HCT116 (cell line): ENCODE measurements around the gene IRS1. TPM values are rescaled to one million over a fixed set of nuclear protein-coding genes. Genes with fewer than 3 reads are reported as not detected.

Source experiments
- ATAC-seq: fragments of 200-7000 bp; cut with Tn5 transposase; 2 replicates; pipeline ENCODE4 v1.9.1; 2020; ENCODE audit warnings: mild to moderate bottlenecking, moderate library complexity
- BruUV-seq: library from RNA; stranded (reverse); fragments of 400-500 nt; replicated peaks from 2 replicates; lab custom pipeline; 2021; lab: Mats Ljungman, UMichigan
- CTCF ChIA-PET: fragments of 300-600 bp; sonication (Branson Sonifier 250); formaldehyde crosslinking; loops from one replicate; lab custom pipeline; 2021; ENCODE audit warnings: antibody characterized with exemption; lab: Charles Lee
- POLR2A ChIA-PET: fragments of 300-600, 350-600 bp; sonication (Branson Sonifier 250); formaldehyde crosslinking; loops from one replicate; lab custom pipeline; 2021; ENCODE audit warnings: antibody characterized with exemption; lab: Charles Lee
- RAD21 ChIA-PET, 2 experiments: fragments of 300-600 bp; sonication (Branson Sonifier 250); formaldehyde crosslinking; loops; one replicate each; lab custom pipeline; 2023; ENCODE audit warnings: low total read pairs in 2 of 2; ENCODE audit not compliant: uncharacterized antibody in 2 of 2, unreplicated experiment in 2 of 2, low non-redundant PET in 1 of 2; lab: Charles Lee
- DNase-seq: peaks from one replicate; pipeline ENCODE4 v3.0.0-alpha.2; 2010; ENCODE audit warnings: low read depth, low spot score
- H2AFZ ChIP-seq: fragments of 200-600 bp; shearing (Covaris generic), sonication (generic); 2 replicates; pipeline ENCODE4 v1.6.1; 2017; ENCODE audit warnings: low read depth, mixed run types, mixed read lengths, antibody characterized with exemption, low read length; ENCODE audit not compliant: poor library complexity, severe bottlenecking
- H3K27ac ChIP-seq: 2 replicates; pipeline ENCODE4 v1.5.1; 2012; ENCODE audit warnings: low read depth, low read length
- H3K27me3 ChIP-seq: fragments of 200-600 bp; sonication (generic); 2 replicates; pipeline ENCODE4 v1.6.1; 2016; ENCODE audit warnings: mixed run types, low read length, mixed read lengths; ENCODE audit not compliant: insufficient read depth
- H3K36me3 ChIP-seq, 2 experiments: fragments of 200-500 bp in 1 of 2; fragments of 200-600 bp in 1 of 2; sonication (Bioruptor generic) in 1 of 2; sonication (generic) in 1 of 2; 2 replicates each; pipeline versions ENCODE4 v1.5.1 to v1.6.1; 2014 to 2016; ENCODE audit warnings: low read length in 2 of 2, inconsistent platforms in 1 of 2, mixed read lengths in 1 of 2, mixed run types in 1 of 2; ENCODE audit not compliant: insufficient read depth in 2 of 2, control insufficient read depth in 1 of 2
- H3K4me1 ChIP-seq, 2 experiments: fragments of 200-600 bp in 1 of 2; sonication (generic) in 1 of 2; 2 replicates each; pipeline versions ENCODE4 v1.5.1 to v1.6.1; 2012 to 2017; ENCODE audit warnings: low read length in 2 of 2, inconsistent platforms in 1 of 2, mild to moderate bottlenecking in 1 of 2, mixed read lengths in 1 of 2, mixed run types in 1 of 2, moderate library complexity in 1 of 2; ENCODE audit not compliant: insufficient read depth in 2 of 2, control insufficient read depth in 1 of 2
- H3K4me2 ChIP-seq: fragments of 200-600 bp; sonication (generic); 2 replicates; pipeline ENCODE4 v1.6.1; 2017; ENCODE audit warnings: mixed run types, low read length, mixed read lengths
- H3K4me3 ChIP-seq, 2 experiments: fragments of 200-600 bp in 1 of 2; sonication (generic) in 1 of 2; replicated peaks in 1 of 2; 2 replicates each; pipeline ENCODE4 v1.5.1; 2011 to 2016; ENCODE audit warnings: low read length in 2 of 2, control low read depth in 1 of 2, low read depth in 1 of 2, mild to moderate bottlenecking in 1 of 2, mixed read lengths in 1 of 2, mixed run types in 1 of 2
- H3K79me2 ChIP-seq: fragments of 200-600 bp; sonication (generic); 2 replicates; pipeline ENCODE4 v1.6.1; 2017; ENCODE audit warnings: mild to moderate bottlenecking, mixed run types, low read length, moderate library complexity, mixed read lengths; ENCODE audit not compliant: insufficient read depth
- H3K9ac ChIP-seq: fragments of 200-600 bp; sonication (generic); 2 replicates; pipeline ENCODE4 v1.6.1; 2016; ENCODE audit warnings: low read length, mixed read lengths
- H3K9me2 ChIP-seq: fragments of 200-600 bp; sonication (generic), shearing (Covaris generic); 2 replicates; pipeline ENCODE4 v1.6.1; 2017; ENCODE audit warnings: mixed run types, mild to moderate bottlenecking, moderate library complexity; ENCODE audit not compliant: insufficient read depth
- H3K9me3 ChIP-seq, 2 experiments: fragments of 200-500 bp in 1 of 2; fragments of 200-600 bp in 1 of 2; sonication (Bioruptor generic) in 1 of 2; sonication (generic) in 1 of 2; 2 replicates each; pipeline ENCODE4 v1.6.1; 2014 to 2017; ENCODE audit warnings: low read length in 2 of 2, mixed read lengths in 2 of 2, inconsistent platforms in 1 of 2, low read depth in 1 of 2, mild to moderate bottlenecking in 1 of 2, mixed run types in 1 of 2, moderate library complexity in 1 of 2; ENCODE audit not compliant: control insufficient read depth in 1 of 2, insufficient read depth in 1 of 2
- H4K20me1 ChIP-seq: fragments of 200-600 bp; sonication (generic), shearing (Covaris generic); 2 replicates; pipeline ENCODE4 v1.6.1; 2017; ENCODE audit warnings: mixed run types, mild to moderate bottlenecking, moderate library complexity; ENCODE audit not compliant: insufficient read depth
- ATF3 ChIP-seq: IDR thresholded peaks from 2 replicates; pipeline ENCODE4 v1.6.1; 2012
- CBX3 ChIP-seq: IDR thresholded peaks from 2 replicates; pipeline ENCODE4 v1.6.1; 2012; ENCODE audit warnings: low read depth
- CEBPB ChIP-seq: IDR thresholded peaks from 2 replicates; pipeline ENCODE4 v1.6.1; 2012; ENCODE audit warnings: low read depth
- EGR1 ChIP-seq: IDR thresholded peaks from 2 replicates; pipeline ENCODE4 v1.6.1; 2012; ENCODE audit warnings: low read depth
- ELF1 ChIP-seq: IDR thresholded peaks from 2 replicates; pipeline ENCODE4 v1.6.1; 2012; ENCODE audit warnings: low read depth, borderline replicate concordance
- EZH2 ChIP-seq: fragments of 200-600 bp; sonication (generic); IDR thresholded peaks from 2 replicates; pipeline ENCODE4 v1.6.1; 2017; ENCODE audit warnings: antibody characterized with exemption, mixed run types
- EZH2phosphoT487 ChIP-seq: fragments of 200-600 bp; IDR thresholded peaks from 2 replicates; pipeline ENCODE4 v1.6.1; 2018; ENCODE audit warnings: antibody characterized with exemption, borderline replicate concordance
- JUND ChIP-seq: IDR thresholded peaks from 2 replicates; pipeline ENCODE4 v1.6.1; 2012
- POLR2A ChIP-seq: IDR thresholded peaks from 2 replicates; pipeline ENCODE4 v1.7.0; 2011; ENCODE audit warnings: borderline replicate concordance; ENCODE audit not compliant: insufficient read depth, insufficient read length; ENCODE audit errors: extremely low read depth
- POLR2AphosphoS5 ChIP-seq: IDR thresholded peaks from 2 replicates; pipeline ENCODE4 v1.6.1; 2011; ENCODE audit warnings: mild to moderate bottlenecking, low read depth, low read length, moderate library complexity
- RAD21 ChIP-seq: IDR thresholded peaks from 2 replicates; pipeline ENCODE4 v1.6.1; 2012; ENCODE audit warnings: low read depth, mild to moderate bottlenecking
- REST ChIP-seq: IDR thresholded peaks from 2 replicates; pipeline ENCODE4 v1.6.1; 2012; ENCODE audit warnings: low read depth
- SIN3A ChIP-seq: IDR thresholded peaks from 2 replicates; pipeline ENCODE4 v1.6.1; 2012; ENCODE audit warnings: low read depth
- SP1 ChIP-seq: IDR thresholded peaks from 2 replicates; pipeline ENCODE4 v1.6.1; 2012; ENCODE audit warnings: low read depth
- SRF ChIP-seq: IDR thresholded peaks from 2 replicates; pipeline ENCODE4 v1.6.1; 2012; ENCODE audit warnings: low read depth
- TCF7L2 ChIP-seq: IDR thresholded peaks from 2 replicates; pipeline ENCODE4 v1.7.0; 2011; ENCODE audit warnings: borderline replicate concordance, inconsistent platforms; ENCODE audit not compliant: insufficient read depth, insufficient read length; ENCODE audit errors: extremely low read depth
- YY1 ChIP-seq: IDR thresholded peaks from 2 replicates; pipeline ENCODE4 v1.6.1; 2011; ENCODE audit warnings: low read length, low read depth, moderate library complexity, mild to moderate bottlenecking; ENCODE audit not compliant: insufficient replicate concordance; ENCODE audit errors: extremely low read depth
- ZBTB33 ChIP-seq: IDR thresholded peaks from 2 replicates; pipeline ENCODE4 v1.6.1; 2011; ENCODE audit warnings: mild to moderate bottlenecking, low read length, moderate library complexity; ENCODE audit not compliant: insufficient replicate concordance; ENCODE audit errors: extremely low read depth
- ZFX ChIP-seq: fragments of 450-650 bp; IDR thresholded peaks from 2 replicates; pipeline ENCODE4 v1.6.1; 2017
- ZNF274 ChIP-seq: fragments of 200-500 bp; sonication (Bioruptor generic); IDR thresholded peaks from 2 replicates; pipeline ENCODE4 v1.6.1; 2014; ENCODE audit warnings: mild to moderate bottlenecking, low read depth, low read length, inconsistent platforms
- intact Hi-C: fragments of 100-400 bp; cut with micrococcal nuclease; formaldehyde crosslinking; loops from 2 replicates; pipeline ENCODE4 v1.10.0; 2022
- total RNA-seq: library from RNA; stranded (reverse); gene quantifications from one replicate; pipeline ENCODE4 v1.2.1, GENCODE V29; 2021; ENCODE audit not compliant: unreplicated experiment
- TF ChIP-seq, protein P1 (sequence below): IDR thresholded peaks from 2 replicates; pipeline ENCODE4 v1.6.1; 2012

The IRS1 gene
- total RNA-seq, 1 experiment from 2014 or later: 88.8 TPM

- BruUV-seq: TSS peak; percentile 61
- ChIA-PET RAD21 (no interaction called here), CTCF (interaction anchor here (0.5 kb wide), 1 partner anchor 1171 kb away, joined by 5 read pairs; no protein-coding TSS in a partner anchor), POLR2A (no interaction called here)
- intact Hi-C loops: no loop called here
- Histone ChIP-seq H3K9me3 (no peaks in the 10 kb centered on the region; a peak in 1 of 4 replicates), H3K9me2 (no peaks in the 10 kb centered on the region), H3K27ac (peak within 1 kb of the TSS; percentile 87), H3K4me2 (peak within 1 kb of the TSS; percentile 82), H3K79me2 (peaks cover 37% of the 10 kb centered on the region), H3K36me3 (peaks cover 0 to 6% of the 10 kb centered on the region in 2 experiments; a peak in 1 of 4 replicates), H4K20me1 (no peaks in the 10 kb centered on the region), H3K4me3 (peak within 1 kb of the TSS; percentile 50 to 80), H3K27me3 (no peaks in the 10 kb centered on the region), H2AFZ (no peak within 1 kb of the TSS), H3K9ac (peak within 1 kb of the TSS; percentile 88), H3K4me1 (peaks cover 17 to 32% of the 10 kb centered on the region in 2 experiments; a peak in 3 of 4 replicates)
- DNase-seq (peak; percentile 87), ATAC-seq (peak; percentile 97)
- TF ChIP-seq POLR2AphosphoS5 (peak; percentile 90), ZFX (no peak), EZH2phosphoT487 (no peak), EGR1 (no peak), CBX3 (peak; percentile 97), SRF (no peak), ELF1 (peak; percentile 48; the same call in 1 of the 2 replicates), REST (no peak), CEBPB (peak; percentile 46; the same call in 1 of the 2 replicates), ZNF274 (no peak), POLR2A (peak; percentile 54), SIN3A (peak; percentile 79), TCF7L2 (no peak), ZBTB33 (no peak), SP1 (0 out of 2 replicates have a peak, but pooled peaks have one; percentile 50), JUND (0 out of 2 replicates have a peak, but pooled peaks have one; percentile 9), YY1 (peak; percentile 46), ATF3 (no peak), RAD21 (no peak), EZH2 (no peak)
- TF ChIP-seq, protein P1, sequence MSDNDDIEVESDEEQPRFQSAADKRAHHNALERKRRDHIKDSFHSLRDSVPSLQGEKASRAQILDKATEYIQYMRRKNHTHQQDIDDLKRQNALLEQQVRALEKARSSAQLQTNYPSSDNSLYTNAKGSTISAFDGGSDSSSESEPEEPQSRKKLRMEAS: peak; percentile 100
These were observed 36.4 kb upstream of the IRS1 start, which contains the start of gene RHBDD1 for GRCh38 chr2:226835796-226836547. RHBDD1 (plus strand) TSS chr2:226836054; CDS start chr2:226864694, 28,640 bp downstream.
